GM15510 (cell line): Measurements from ENCODE around the gene GLA.

Source experiments
- POLR2A ChIP-seq: IDR thresholded peaks from 3 replicates; pipeline ENCODE4 v1.6.1; 2011; ENCODE audit warnings: borderline replicate concordance; ENCODE audit not compliant: insufficient read length; ENCODE audit errors: extremely low read depth

GLA gene

GRCh38 chrX:101411984-101412383 lies 4.3 kb upstream of the GLA start:
- TF ChIP-seq POLR2A: no peak

- no peak for TF ChIP-seq POLR2A
Observed at GRCh38 chrX:101410461-101410860, 2.7 kb upstream of the GLA start.

GRCh38 chrX:101409043-101409442 lies 1.3 kb upstream of the GLA start:
- no peak for TF ChIP-seq POLR2A

GRCh38 chrX:101408532-101408841 lies 762 bp upstream of the GLA start:
- no peak for TF ChIP-seq POLR2A

- no peak for TF ChIP-seq POLR2A
Observed at GRCh38 chrX:101407167-101407747, 468 bp downstream of the GLA start.

GRCh38 chrX:101399825-101400224 lies 7.9 kb downstream of the GLA start:
- TF ChIP-seq POLR2A: no peak

GRCh38 chrX:101398694-101399093 lies 9.0 kb downstream of the GLA start:
- TF ChIP-seq POLR2A: no peak

GRCh38 chrX:101397779-101398178 lies 9.9 kb downstream of the GLA start:
- no peak for TF ChIP-seq POLR2A

- TF ChIP-seq POLR2A: no peak
Observed at GRCh38 chrX:101395789-101396188, 11.9 kb downstream of the GLA start.

- TF ChIP-seq POLR2A: no peak
Observed at GRCh38 chrX:101394372-101394771, 13.4 kb downstream of the GLA start.

- TF ChIP-seq POLR2A: no peak
Observed at GRCh38 chrX:101393530-101394305, 14.0 kb downstream of the GLA start.

GRCh38 chrX:101391831-101392230 lies 15.9 kb downstream of the GLA start:
- no peak for TF ChIP-seq POLR2A

- peak; percentile 92 for TF ChIP-seq POLR2A
Observed at GRCh38 chrX:101390664-101391525, 16.8 kb downstream of the GLA start, which contains the start of gene RPL36A. RPL36A (plus strand) TSS chrX:101391011; CDS start chrX:101391044, 33 bp downstream.

- TF ChIP-seq POLR2A: no peak
Observed at GRCh38 chrX:101388604-101389003, 19.1 kb downstream of the GLA start.

GRCh38 chrX:101386542-101386885 lies 21.2 kb downstream of the GLA start:
- TF ChIP-seq POLR2A: no peak

GRCh38 chrX:101385795-101386541 lies 21.8 kb downstream of the GLA start, which contains the start of gene BTK:
BTK (minus strand) TSS chrX:101386191; CDS start chrX:101375284, 10,907 bp downstream.
- TF ChIP-seq POLR2A: peak; percentile 52
